GM10266 (cell line): ENCODE measurements around the gene FOSB.

Experiments used
- DNase-seq: peaks from one replicate; pipeline ENCODE4 v3.0.0; 2012; ENCODE audit errors: extremely low spot score
- TF ChIP-seq, protein P1 (sequence below): IDR thresholded peaks from 2 replicates; pipeline ENCODE4 v1.5.1; 2012; ENCODE audit warnings: mild to moderate bottlenecking, low read depth; ENCODE audit not compliant: control insufficient read depth, insufficient read depth; ENCODE audit errors: missing control alignments

Gene FOSB

GRCh38 chr19:45450012-45450333, 17.8 kb upstream of the FOSB start:
- peak; percentile 20 for DNase-seq
- TF ChIP-seq, protein P1, sequence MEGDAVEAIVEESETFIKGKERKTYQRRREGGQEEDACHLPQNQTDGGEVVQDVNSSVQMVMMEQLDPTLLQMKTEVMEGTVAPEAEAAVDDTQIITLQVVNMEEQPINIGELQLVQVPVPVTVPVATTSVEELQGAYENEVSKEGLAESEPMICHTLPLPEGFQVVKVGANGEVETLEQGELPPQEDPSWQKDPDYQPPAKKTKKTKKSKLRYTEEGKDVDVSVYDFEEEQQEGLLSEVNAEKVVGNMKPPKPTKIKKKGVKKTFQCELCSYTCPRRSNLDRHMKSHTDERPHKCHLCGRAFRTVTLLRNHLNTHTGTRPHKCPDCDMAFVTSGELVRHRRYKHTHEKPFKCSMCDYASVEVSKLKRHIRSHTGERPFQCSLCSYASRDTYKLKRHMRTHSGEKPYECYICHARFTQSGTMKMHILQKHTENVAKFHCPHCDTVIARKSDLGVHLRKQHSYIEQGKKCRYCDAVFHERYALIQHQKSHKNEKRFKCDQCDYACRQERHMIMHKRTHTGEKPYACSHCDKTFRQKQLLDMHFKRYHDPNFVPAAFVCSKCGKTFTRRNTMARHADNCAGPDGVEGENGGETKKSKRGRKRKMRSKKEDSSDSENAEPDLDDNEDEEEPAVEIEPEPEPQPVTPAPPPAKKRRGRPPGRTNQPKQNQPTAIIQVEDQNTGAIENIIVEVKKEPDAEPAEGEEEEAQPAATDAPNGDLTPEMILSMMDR, result no peak

- TF ChIP-seq, protein P1, result no peak
- DNase-seq, result peak; percentile 25
Measured at GRCh38 chr19:45451131-45451849, 16.5 kb upstream of the FOSB start.

GRCh38 chr19:45451850-45452387, 15.9 kb upstream of the FOSB start:
- no peak for DNase-seq
- TF ChIP-seq, protein P1, result no peak

DNA sequence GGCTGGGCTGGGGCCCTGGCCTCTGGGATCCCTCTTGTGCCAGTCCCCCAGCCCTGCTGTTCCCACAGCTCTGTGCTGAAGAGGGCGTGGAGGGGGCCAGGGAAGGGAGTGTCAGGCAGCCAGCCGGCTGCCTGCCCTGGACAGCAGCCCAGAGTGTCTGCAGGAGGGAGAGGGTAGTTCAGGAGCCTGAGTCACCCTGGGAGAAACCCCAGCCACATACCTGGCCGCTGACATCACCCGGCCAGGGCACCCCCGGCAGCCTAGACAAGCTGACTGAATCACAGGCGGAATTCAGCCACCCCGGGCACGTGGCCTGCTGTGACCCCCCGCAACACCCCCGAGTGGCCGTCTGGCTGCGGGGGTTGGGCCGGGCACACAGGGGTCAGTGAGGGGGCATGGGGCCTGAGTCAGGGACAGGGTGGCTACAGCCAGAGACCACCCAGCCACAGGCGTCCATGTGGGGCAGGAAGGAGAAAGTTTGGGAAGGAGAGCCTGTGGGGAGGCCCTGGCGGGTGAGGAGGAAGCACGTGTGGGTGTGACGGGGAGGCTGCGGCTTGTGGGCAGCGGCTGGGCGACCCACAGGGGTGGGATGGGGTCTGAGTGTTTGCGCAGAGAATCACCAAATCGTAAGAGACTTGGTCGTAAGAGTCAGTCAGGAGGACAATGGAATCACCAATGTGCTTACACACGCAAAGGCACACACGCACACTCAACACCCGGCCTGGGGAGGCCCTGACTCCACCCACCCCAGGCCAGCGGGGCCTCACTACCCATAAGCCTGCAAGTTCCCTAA, 11.9 kb upstream of the FOSB start:
- TF ChIP-seq, protein P1, result no peak
- DNase-seq, result peak; percentile 66

GRCh38 chr19:45456500-45456815, 11.3 kb upstream of the FOSB start:
- no peak for DNase-seq
- TF ChIP-seq, protein P1, result no peak

DNA sequence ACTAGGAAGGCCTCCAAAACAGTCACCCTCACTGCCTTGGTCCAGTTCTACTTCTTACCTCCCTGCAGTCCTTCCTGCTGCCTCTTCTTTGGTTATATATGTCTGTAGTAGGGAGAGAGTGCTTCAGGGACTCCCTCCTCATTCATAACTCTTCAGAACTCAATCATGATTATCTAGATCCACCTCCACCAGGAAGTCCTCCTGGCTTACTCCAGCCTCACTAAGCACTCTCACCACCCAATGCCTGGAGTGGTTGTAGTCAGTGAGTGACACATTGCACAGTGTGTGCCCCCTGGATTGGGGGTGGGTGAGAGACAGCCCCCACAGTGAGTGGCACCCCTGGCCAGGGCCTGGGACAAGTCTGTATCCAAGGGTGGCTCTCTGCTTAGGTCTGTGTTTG, 10.0 kb upstream of the FOSB start:
- DNase-seq, result no peak
- TF ChIP-seq, protein P1, result no peak

- no peak for DNase-seq
- TF ChIP-seq, protein P1, result no peak
Measured at GRCh38 chr19:45460807-45461347, 6.9 kb upstream of the FOSB start.
